PC-9 (cell line): Measurements from ENCODE around the gene CLCF1.

Experiments used
- CTCF ChIP-seq: fragments of 200-600 bp; sonication (generic); conservative IDR thresholded peaks from 2 replicates; pipeline ENCODE4 v1.6.1; 2017; ENCODE audit warnings: mixed run types, antibody characterized with exemption, mild to moderate bottlenecking, moderate library complexity
- EZH2 ChIP-seq: fragments of 200-600 bp; sonication (generic); IDR thresholded peaks from 2 replicates; pipeline ENCODE4 v1.8.0; 2017; ENCODE audit warnings: antibody characterized with exemption, low read depth

- TF ChIP-seq CTCF = no peak
- no peak for TF ChIP-seq EZH2
Observed at GRCh38 chr11:67366546-67366945, 6.9 kb downstream of the CLCF1 start.
